Fibroblast of lung (primary cell): ENCODE results near the gene JMJD1C.

Source experiments
- CTCF ChIP-seq, 2 donors: IDR thresholded peaks in 1 of 2; conservative IDR thresholded peaks in 1 of 2; 1 replicate in 1 of 2; 2 replicates in 1 of 2; pipeline ENCODE4 v1.5.1; 2011 to 2012; ENCODE audit warnings: low read length in 2 of 2, control low read depth in 1 of 2, inconsistent platforms in 1 of 2, low read depth in 1 of 2, mild to moderate bottlenecking in 1 of 2
- EZH2 ChIP-seq: IDR thresholded peaks from 2 replicates; pipeline ENCODE4 v1.5.1; 2012; ENCODE audit warnings: low read length, control low read depth, mild to moderate bottlenecking; ENCODE audit errors: missing control alignments

GRCh38 chr10:63137306-63137705 is 328.5 kb downstream of the JMJD1C start:
- TF ChIP-seq CTCF (conservative IDR thresholded peaks at IDR 0.05 in 1 of 2, IDR thresholded peaks at IDR 0.05 in 1 of 2; ENCODE audit: low read depth in 1 of 2, low read length in 2 of 2) (no peak), EZH2 (no peak)
